HG03095 (cell line): ENCODE results near the gene FAM90A1.
"Not testable (repeated sequence)": the region's sequence is repeated elsewhere in the genome, so short reads cannot be mapped to it uniquely, and the experiment has no call there.

ENCODE experiments used
- ATAC-seq: cut with Tn5 transposase; IDR thresholded peaks from one replicate; pipeline ENCODE4 v1.9.1; 2021; ENCODE audit warnings: moderate library complexity; ENCODE audit not compliant: unreplicated experiment

FAM90A1 gene

GRCh38 chr12:8179989-8180585, 47.3 kb downstream of the FAM90A1 start:
- not testable (repeated sequence) for ATAC-seq

DNA sequence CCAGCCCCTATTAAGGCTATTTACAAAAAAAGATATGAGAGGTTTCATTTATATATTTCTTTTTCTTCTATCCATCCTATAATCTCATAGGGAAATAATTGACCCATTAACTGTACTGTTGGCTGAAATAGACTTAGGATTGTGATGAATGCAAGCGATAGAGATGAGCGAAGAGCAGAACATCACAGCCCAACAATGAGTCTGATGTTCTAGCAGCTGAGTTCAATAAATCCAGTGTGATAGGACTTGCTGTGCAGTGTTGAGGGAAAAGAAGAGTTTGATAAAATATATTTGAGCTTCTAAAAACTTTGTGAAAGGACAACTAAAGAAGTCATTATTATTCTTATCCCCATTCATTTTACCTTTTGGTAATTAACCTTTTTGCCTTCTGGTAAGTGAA, 54.5 kb downstream of the FAM90A1 start:
- not testable (repeated sequence) for ATAC-seq
